GM18951 (cell line): Measurements from ENCODE around the gene PDSS2.
"Not testable (repeated sequence)": the region's sequence is repeated elsewhere in the genome, so short reads cannot be mapped to it uniquely, and the experiment has no call there.

Experiments
- POLR2A ChIP-seq: IDR thresholded peaks from 4 replicates; pipeline ENCODE4 v1.6.1; 2011; ENCODE audit warnings: mild to moderate bottlenecking; ENCODE audit not compliant: insufficient read length, insufficient read depth; ENCODE audit errors: extremely low read depth
- in situ Hi-C: fragments of 300-500 bp; cut with MboI; formaldehyde crosslinking; loops from one replicate; pipeline ENCODE4 v1.12.0; 2022; ENCODE audit warnings: low sequenced_read_pairs, mixed read lengths, inconsistent platforms; ENCODE audit not compliant: unreplicated experiment

The PDSS2 gene

GRCh38 chr6:107448776-107449175, 10.6 kb downstream of the PDSS2 start:
- in situ Hi-C loops = no loop called here
- TF ChIP-seq POLR2A = no peak

- no peak for TF ChIP-seq POLR2A
- in situ Hi-C loops = no loop called here
These were observed 11.6 kb downstream of the PDSS2 start for GRCh38 chr6:107447663-107448216.

- in situ Hi-C loops = no loop called here
These were observed 15.1 kb downstream of the PDSS2 start for GRCh38 chr6:107444277-107444676.

GRCh38 chr6:107443608-107444267, 15.6 kb downstream of the PDSS2 start:
- in situ Hi-C loops = no loop called here
- TF ChIP-seq POLR2A = no peak

More at GRCh38 chr6:107444277-107444676, 15.1 kb downstream of the PDSS2 start:
- TF ChIP-seq POLR2A = no peak

- no peak for TF ChIP-seq POLR2A
- in situ Hi-C loops = no loop called here
These were observed 16.3 kb downstream of the PDSS2 start for GRCh38 chr6:107442938-107443607.

- no peak for TF ChIP-seq POLR2A
- in situ Hi-C loops = no loop called here
These were observed 17.7 kb downstream of the PDSS2 start for GRCh38 chr6:107441682-107442081.

GRCh38 chr6:107440936-107441335, 18.4 kb downstream of the PDSS2 start:
- in situ Hi-C loops = no loop called here
- no peak for TF ChIP-seq POLR2A

GRCh38 chr6:107439406-107439805, 20.0 kb downstream of the PDSS2 start:
- no peak for TF ChIP-seq POLR2A
- in situ Hi-C loops = no loop called here

- in situ Hi-C loops = no loop called here
- TF ChIP-seq POLR2A = no peak
These were observed 21.7 kb downstream of the PDSS2 start for GRCh38 chr6:107437691-107438090.

GRCh38 chr6:107436881-107437280, 22.5 kb downstream of the PDSS2 start:
- in situ Hi-C loops = no loop called here

GRCh38 chr6:107435798-107436197, 23.6 kb downstream of the PDSS2 start:
- TF ChIP-seq POLR2A = no peak
- in situ Hi-C loops = no loop called here

More at GRCh38 chr6:107436881-107437280, 22.5 kb downstream of the PDSS2 start:
- no peak for TF ChIP-seq POLR2A

GRCh38 chr6:107434812-107435211, 24.6 kb downstream of the PDSS2 start:
- in situ Hi-C loops = no loop called here
- TF ChIP-seq POLR2A = no peak

- in situ Hi-C loops = not testable (repeated sequence)
These were observed 33.4 kb downstream of the PDSS2 start for GRCh38 chr6:107425951-107426350.

GRCh38 chr6:107423474-107423990, 35.8 kb downstream of the PDSS2 start:
- in situ Hi-C loops = no loop called here

GRCh38 chr6:107421696-107422256, 37.6 kb downstream of the PDSS2 start:
- no peak for TF ChIP-seq POLR2A
- in situ Hi-C loops = no loop called here

More at GRCh38 chr6:107423474-107423990, 35.8 kb downstream of the PDSS2 start:
- no peak for TF ChIP-seq POLR2A
